Measurements from ENCODE around the gene MT1H.

GRCh38 chr16:56683424-56684172 is 14.0 kb downstream of the MT1H start:
- TF ChIP-seq CTCF (IDR thresholded peaks at IDR 0.05; ENCODE audit: poor library complexity) (no peak), EZH2 (IDR thresholded peaks at IDR 0.05; ENCODE audit: borderline replicate concordance) (no peak)
